Panc1 (cell line): ENCODE measurements around the gene FRK. TPM values are rescaled to one million over a fixed set of nuclear protein-coding genes. Genes with fewer than 3 reads are reported as not detected.

Source experiments
- ATAC-seq: fragments of 200-7000 bp; cut with Tn5 transposase; 2 replicates; pipeline ENCODE4 v1.9.1; 2020; ENCODE audit warnings: mild to moderate bottlenecking, moderate library complexity
- BruUV-seq: library from RNA; stranded (reverse); fragments of 400-500 nt; replicated peaks from 2 replicates; lab custom pipeline; 2021; lab: Mats Ljungman, UMichigan
- CTCF ChIA-PET: fragments of 300-600 bp; sonication (Branson Sonifier 250); formaldehyde crosslinking; loops from one replicate; lab custom pipeline; 2022; ENCODE audit warnings: antibody characterized with exemption; lab: Charles Lee
- POLR2A ChIA-PET: fragments of 300-600 bp; sonication (Branson Sonifier 250); formaldehyde crosslinking; loops from one replicate; lab custom pipeline; 2022; ENCODE audit warnings: antibody characterized with exemption; lab: Charles Lee
- DNase-seq: peaks from one replicate; pipeline ENCODE4 v3.0.0-alpha.2; 2010; ENCODE audit warnings: low read depth, low spot score
- H3K27ac ChIP-seq: 2 replicates; pipeline ENCODE4 v1.5.1; 2011; ENCODE audit warnings: mild to moderate bottlenecking, low read length, inconsistent platforms
- H3K27me3 ChIP-seq: fragments of 200-500 bp; sonication (Bioruptor generic); 2 replicates; pipeline ENCODE4 v1.6.0; 2014; ENCODE audit warnings: low read length, inconsistent platforms; ENCODE audit not compliant: control insufficient read depth, insufficient read depth
- H3K36me3 ChIP-seq: fragments of 200-500 bp; sonication (Bioruptor generic); 2 replicates; pipeline ENCODE4 v1.5.1; 2014; ENCODE audit warnings: inconsistent platforms, mild to moderate bottlenecking, low read length, moderate library complexity; ENCODE audit not compliant: control insufficient read depth, insufficient read depth
- H3K4me1 ChIP-seq: 2 replicates; pipeline ENCODE4 v1.5.1; 2011; ENCODE audit warnings: inconsistent platforms, mild to moderate bottlenecking, low read length, moderate library complexity; ENCODE audit not compliant: control insufficient read depth, insufficient read depth
- H3K4me3 ChIP-seq, 2 experiments: 2 replicates each; pipeline ENCODE4 v1.5.1; 2011 to 2012; ENCODE audit warnings: low read depth in 2 of 2, low read length in 2 of 2, mild to moderate bottlenecking in 2 of 2, inconsistent platforms in 1 of 2, moderate library complexity in 1 of 2
- H3K9me3 ChIP-seq: fragments of 200-500 bp; sonication (Bioruptor generic); 2 replicates; pipeline ENCODE4 v1.5.1; 2014; ENCODE audit warnings: low read depth, mild to moderate bottlenecking, inconsistent platforms, low read length, moderate library complexity; ENCODE audit not compliant: control insufficient read depth, insufficient read depth
- POLR2AphosphoS5 ChIP-seq: IDR thresholded peaks from 2 replicates; pipeline ENCODE4 v1.6.1; 2012; ENCODE audit warnings: mild to moderate bottlenecking, low read depth, low read length, moderate library complexity
- SIN3A ChIP-seq: IDR thresholded peaks from 2 replicates; pipeline ENCODE4 v1.6.1; 2012; ENCODE audit warnings: low read depth, mild to moderate bottlenecking, low read length, moderate library complexity, borderline replicate concordance; ENCODE audit not compliant: insufficient read depth
- TCF7L2 ChIP-seq: IDR thresholded peaks from 2 replicates; pipeline ENCODE4 v1.6.1; 2011; ENCODE audit warnings: mild to moderate bottlenecking, low read depth, low read length, inconsistent platforms
- in situ Hi-C: cut with HindIII; loops from 2 replicates; pipeline ENCODE4 v1.10.0; 2016; ENCODE audit warnings: low sequenced_read_pairs, low pct_unique_long_range_greater_than_20kb
- intact Hi-C: fragments of 100-400 bp; cut with micrococcal nuclease; formaldehyde crosslinking; loops from one replicate; pipeline ENCODE4 v1.10.0; 2022; ENCODE audit not compliant: unreplicated experiment
- total RNA-seq: library from RNA; stranded (reverse); gene quantifications from one replicate; pipeline ENCODE4 v1.2.1, GENCODE V29; 2021; ENCODE audit not compliant: unreplicated experiment
- TF ChIP-seq, protein P1 (sequence below): fragments of 450-650 bp; IDR thresholded peaks from 2 replicates; pipeline ENCODE4 v1.5.1; 2017; ENCODE audit warnings: mild to moderate bottlenecking
- TF ChIP-seq, protein P2 (sequence below), 2 experiments: IDR thresholded peaks; 2 replicates each; pipeline ENCODE4 v1.6.1; 2011 to 2012; ENCODE audit warnings: low read depth in 2 of 2, control low read depth in 1 of 2, low read length in 1 of 2, mild to moderate bottlenecking in 1 of 2, moderate library complexity in 1 of 2; ENCODE audit not compliant: insufficient read depth in 1 of 2

FRK gene
- total RNA-seq, 1 experiment from 2014 or later = 2.5 TPM

DNA sequence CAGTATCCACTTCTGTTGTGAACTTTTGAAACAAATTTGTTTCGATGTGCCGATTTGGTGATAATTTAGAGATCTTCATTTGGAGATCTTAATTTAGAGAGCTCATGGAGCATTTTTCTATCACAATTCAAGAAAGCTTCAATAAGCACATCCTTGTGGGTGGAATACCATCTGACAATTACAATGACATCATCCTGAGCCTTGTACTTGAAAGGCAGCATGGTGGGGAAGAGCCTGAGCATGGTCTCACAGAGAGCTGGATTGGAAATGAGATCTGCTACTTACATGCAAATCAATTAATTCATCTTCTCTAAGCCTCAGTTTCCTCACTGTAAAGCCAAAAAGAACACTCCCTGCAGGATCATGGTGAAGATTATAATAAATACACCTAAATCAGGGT is 75.9 kb downstream of the FRK start:
- DNase-seq (no peak), ATAC-seq (no peak)
- TF ChIP-seq, protein P1, sequence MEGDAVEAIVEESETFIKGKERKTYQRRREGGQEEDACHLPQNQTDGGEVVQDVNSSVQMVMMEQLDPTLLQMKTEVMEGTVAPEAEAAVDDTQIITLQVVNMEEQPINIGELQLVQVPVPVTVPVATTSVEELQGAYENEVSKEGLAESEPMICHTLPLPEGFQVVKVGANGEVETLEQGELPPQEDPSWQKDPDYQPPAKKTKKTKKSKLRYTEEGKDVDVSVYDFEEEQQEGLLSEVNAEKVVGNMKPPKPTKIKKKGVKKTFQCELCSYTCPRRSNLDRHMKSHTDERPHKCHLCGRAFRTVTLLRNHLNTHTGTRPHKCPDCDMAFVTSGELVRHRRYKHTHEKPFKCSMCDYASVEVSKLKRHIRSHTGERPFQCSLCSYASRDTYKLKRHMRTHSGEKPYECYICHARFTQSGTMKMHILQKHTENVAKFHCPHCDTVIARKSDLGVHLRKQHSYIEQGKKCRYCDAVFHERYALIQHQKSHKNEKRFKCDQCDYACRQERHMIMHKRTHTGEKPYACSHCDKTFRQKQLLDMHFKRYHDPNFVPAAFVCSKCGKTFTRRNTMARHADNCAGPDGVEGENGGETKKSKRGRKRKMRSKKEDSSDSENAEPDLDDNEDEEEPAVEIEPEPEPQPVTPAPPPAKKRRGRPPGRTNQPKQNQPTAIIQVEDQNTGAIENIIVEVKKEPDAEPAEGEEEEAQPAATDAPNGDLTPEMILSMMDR = no peak
- TF ChIP-seq POLR2AphosphoS5 (no peak), SIN3A (no peak), TCF7L2 (no peak)
- TF ChIP-seq, protein P2, sequence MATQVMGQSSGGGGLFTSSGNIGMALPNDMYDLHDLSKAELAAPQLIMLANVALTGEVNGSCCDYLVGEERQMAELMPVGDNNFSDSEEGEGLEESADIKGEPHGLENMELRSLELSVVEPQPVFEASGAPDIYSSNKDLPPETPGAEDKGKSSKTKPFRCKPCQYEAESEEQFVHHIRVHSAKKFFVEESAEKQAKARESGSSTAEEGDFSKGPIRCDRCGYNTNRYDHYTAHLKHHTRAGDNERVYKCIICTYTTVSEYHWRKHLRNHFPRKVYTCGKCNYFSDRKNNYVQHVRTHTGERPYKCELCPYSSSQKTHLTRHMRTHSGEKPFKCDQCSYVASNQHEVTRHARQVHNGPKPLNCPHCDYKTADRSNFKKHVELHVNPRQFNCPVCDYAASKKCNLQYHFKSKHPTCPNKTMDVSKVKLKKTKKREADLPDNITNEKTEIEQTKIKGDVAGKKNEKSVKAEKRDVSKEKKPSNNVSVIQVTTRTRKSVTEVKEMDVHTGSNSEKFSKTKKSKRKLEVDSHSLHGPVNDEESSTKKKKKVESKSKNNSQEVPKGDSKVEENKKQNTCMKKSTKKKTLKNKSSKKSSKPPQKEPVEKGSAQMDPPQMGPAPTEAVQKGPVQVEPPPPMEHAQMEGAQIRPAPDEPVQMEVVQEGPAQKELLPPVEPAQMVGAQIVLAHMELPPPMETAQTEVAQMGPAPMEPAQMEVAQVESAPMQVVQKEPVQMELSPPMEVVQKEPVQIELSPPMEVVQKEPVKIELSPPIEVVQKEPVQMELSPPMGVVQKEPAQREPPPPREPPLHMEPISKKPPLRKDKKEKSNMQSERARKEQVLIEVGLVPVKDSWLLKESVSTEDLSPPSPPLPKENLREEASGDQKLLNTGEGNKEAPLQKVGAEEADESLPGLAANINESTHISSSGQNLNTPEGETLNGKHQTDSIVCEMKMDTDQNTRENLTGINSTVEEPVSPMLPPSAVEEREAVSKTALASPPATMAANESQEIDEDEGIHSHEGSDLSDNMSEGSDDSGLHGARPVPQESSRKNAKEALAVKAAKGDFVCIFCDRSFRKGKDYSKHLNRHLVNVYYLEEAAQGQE (IDR thresholded peaks at IDR 0.05; ENCODE audit: insufficient read depth in 1 of 2, low read depth in 2 of 2, low read length in 1 of 2) = no peak
- CTCF ChIA-PET = no interaction called here
- Histone ChIP-seq H3K9me3 (no peaks in the 10 kb centered on the region), H3K27me3 (no peaks in the 10 kb centered on the region), H3K4me1 (no peaks in the 10 kb centered on the region), H3K4me3 (no peak overlapping the region), H3K36me3 (no peaks in the 10 kb centered on the region), H3K27ac (no peak overlapping the region)
- BruUV-seq = no TSS peak
- in situ Hi-C loops (no loop called here), intact Hi-C loops (no loop called here)
- POLR2A ChIA-PET = no interaction called here

DNA sequence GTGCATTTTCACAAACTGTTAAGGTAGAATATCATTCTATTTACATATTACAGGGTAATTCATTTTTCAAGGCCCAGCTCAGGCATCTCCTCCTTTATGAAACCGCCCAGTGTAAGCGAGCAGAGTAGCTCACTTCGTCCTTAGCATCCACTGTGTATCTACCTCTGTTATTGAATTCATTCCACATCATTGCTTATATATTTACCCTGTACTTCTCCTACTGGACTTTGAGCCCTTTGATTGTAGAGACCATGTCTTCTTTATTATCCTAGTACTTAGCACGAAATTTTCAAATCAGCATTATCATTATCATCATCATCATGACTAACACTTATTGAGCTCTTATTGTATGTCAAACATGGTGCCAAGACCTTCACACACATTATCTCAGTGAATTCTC is 76.7 kb downstream of the FRK start:
- TF ChIP-seq, protein P1 = no peak
- no peak for TF ChIP-seq POLR2AphosphoS5
- TF ChIP-seq TCF7L2 = no peak
- no peak for TF ChIP-seq SIN3A
- TF ChIP-seq, protein P2 (IDR thresholded peaks at IDR 0.05; ENCODE audit: insufficient read depth in 1 of 2, low read depth in 2 of 2, low read length in 1 of 2) = no peak
- intact Hi-C loops = no loop called here
- Histone ChIP-seq H3K4me3 (no peak overlapping the region), H3K27ac (no peak overlapping the region), H3K9me3 (no peaks in the 10 kb centered on the region), H3K36me3 (no peaks in the 10 kb centered on the region), H3K27me3 (no peaks in the 10 kb centered on the region), H3K4me1 (no peaks in the 10 kb centered on the region)
- in situ Hi-C loops = no loop called here
- BruUV-seq = no TSS peak
- no peak for ATAC-seq
- no peak for DNase-seq
- ChIA-PET POLR2A (no interaction called here), CTCF (no interaction called here)
